Astrocyte of the hippocampus (primary cell): Measurements from ENCODE around the gene URAD.

Source experiments
- DNase-seq: peaks from one replicate; pipeline ENCODE4 v3.0.0; 2011; ENCODE audit warnings: low read depth, low spot score

Gene URAD

DNA sequence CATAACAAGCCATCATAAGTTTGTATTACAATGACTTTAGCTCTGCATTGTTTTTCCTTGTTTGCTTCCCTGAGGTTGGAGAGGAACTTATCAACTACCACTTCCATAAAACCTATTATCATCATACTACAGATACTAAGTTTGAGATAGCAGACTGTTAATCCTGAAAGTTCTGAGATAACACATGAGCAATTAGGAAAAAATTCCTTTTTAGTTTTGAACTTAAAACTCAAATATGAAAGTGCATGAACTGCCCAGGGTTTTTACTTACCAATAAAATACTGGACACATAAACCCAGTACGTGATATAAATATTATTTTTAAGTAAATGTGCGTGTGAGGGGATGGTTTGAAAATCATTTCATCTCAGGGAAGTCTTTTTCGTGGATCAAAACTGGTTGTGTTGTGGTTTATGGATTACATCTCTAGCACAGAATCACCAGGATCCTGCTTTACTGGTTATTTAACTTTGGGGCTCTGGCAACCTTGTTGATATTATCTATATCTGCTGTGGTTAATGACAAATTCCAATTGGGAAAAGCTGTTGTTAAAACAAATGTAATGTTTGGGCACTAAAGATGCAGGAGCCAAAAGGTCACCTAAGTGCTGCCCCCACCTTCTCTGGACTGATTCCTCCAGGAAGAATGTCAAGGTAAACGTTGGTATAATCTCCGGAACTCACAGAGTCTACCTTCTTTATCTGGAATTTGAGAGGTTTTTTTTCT is 31.8 kb downstream of the URAD start:
- DNase-seq: no peak

DNA sequence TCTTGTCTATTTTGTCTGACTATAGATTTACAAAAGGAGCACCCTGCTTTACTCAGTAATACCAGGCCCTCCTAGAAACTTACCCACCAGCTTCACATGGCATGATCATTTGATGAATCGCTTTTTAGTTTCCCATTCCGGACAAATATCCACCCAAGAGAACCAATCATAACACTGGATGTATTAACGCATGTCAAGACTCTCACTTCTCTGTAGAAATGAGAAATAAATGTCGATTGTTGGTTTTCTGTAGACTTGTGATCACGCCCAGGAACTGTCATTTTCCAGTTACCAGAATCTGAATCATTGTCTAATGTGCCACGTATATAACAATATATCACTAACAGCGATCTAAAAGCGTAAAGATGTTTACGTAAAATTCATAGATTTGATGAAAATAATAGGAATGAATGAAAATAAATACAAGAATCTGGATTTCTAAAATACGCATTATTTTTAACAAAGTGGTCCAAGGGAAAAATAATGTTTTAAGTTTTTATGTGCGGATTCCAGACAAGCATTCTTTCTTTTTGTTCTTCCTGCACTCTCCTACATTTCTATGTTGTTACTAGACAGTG is 33.4 kb downstream of the URAD start:
- no peak for DNase-seq

DNA sequence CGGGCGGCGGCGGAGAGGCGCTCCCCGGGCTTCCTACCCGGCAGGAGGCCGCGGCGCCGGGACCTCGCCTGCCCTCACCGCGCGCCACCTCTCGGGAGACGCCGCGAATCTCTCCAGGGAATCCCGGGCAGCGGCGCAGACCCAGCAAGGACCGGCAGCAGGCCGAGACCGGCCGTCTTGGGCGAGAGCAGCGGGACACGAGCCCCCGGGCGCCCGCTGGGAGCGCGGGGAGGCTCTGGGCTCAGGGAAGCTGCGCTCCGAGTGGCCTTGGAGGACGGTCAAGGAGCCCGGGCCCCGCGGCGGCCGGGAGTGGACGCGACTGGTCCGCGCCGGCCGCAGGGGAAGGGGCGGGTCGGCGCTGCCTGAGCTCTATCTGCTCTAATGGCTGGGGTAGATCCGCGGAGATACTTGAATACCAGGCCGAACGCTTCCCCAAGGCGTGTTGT is 34.1 kb downstream of the URAD start:
- no peak for DNase-seq

DNA sequence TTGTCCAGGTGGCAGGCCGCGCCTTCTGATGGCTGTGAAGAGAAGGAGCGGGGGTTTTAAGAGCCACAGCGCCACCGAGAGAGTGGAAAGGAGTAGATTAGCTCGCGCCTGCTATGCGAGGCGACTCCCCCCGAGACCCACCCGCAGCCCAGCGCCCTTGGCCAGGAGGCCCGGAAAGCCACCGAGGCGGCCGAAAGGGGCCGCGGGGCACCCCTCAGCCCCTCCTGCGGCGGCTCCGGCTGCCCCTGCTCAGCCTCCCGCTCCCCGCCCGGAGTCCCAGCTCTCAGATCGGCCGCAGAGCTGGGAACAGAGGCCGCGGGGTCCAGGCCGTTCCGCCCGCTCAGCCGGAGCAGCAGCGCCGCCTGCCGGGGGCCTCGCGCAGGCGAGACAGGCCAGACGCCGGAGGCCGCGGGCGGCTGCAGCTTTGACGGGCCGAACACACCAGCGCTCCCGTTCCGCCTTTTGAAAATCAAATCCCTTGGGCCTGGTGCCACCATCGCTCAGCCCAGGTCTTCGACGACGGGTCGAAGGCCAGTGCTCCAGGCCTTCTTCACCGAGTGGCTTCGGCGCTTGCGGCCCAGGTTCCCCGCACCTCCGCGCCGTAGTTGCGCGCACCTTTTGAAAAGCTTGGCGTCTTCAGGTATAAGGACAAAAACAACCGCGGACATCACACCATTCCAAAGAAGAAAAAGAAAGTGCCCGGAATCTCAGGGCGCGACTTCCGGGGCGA is 34.7 kb downstream of the URAD start:
- DNase-seq: peak; percentile 83

DNA sequence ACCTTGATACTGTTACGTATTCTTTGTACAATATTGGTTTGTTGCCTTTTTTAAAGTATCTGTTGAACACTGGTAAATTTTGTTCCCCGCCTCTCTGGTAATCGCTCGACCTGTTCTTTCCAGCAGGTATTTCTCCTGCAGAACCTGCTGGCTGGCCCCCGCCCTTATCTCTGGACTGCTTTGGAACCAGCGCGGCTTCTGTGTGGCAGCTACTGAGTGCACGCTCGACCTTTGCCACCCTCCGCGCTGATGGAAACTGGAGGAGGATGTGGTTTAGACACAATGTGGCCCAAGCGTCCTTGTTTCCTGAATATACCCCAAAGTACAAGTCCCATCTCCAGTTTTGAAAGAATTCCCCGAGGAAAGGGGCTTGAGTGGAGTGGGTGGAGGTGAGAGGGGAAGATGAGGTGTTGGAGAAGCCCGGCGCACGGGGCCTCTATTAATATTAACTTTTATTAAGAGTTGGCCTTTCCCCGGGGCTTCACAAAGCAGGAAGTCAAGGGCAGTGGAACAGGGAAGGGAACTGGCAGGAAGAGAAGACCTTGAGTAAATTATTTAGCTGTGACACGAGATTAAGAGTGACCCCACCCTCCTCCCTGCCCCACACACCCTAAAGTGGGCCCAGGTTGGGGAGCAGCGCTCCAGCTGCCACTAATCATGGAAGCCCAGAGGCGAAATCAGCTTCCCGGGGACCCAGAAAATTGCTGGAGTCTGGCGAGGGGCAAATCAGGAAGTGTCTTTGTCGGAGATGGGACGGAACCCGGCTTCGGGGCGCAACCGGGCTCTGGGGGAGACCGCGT is 35.4 kb downstream of the URAD start:
- no peak for DNase-seq

DNA sequence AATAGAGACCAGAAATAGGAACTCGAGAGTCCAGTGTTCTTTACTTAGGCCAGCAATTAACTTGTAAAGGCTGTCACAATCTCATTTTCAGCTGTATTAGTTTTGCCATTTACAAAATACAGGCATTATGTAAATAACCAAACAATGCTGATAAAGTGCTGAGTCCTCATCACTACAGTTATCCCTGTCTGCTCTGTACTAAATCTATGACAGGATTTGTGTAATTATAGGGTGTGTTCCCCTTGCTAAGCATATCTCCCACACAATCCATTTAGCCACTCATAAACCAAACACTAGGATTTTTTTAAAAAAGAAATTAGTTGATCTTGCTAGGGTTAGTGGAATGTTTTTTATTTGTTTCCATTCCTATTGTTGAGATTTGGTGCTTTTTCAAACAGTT is 45.5 kb downstream of the URAD start:
- DNase-seq: no peak

DNA sequence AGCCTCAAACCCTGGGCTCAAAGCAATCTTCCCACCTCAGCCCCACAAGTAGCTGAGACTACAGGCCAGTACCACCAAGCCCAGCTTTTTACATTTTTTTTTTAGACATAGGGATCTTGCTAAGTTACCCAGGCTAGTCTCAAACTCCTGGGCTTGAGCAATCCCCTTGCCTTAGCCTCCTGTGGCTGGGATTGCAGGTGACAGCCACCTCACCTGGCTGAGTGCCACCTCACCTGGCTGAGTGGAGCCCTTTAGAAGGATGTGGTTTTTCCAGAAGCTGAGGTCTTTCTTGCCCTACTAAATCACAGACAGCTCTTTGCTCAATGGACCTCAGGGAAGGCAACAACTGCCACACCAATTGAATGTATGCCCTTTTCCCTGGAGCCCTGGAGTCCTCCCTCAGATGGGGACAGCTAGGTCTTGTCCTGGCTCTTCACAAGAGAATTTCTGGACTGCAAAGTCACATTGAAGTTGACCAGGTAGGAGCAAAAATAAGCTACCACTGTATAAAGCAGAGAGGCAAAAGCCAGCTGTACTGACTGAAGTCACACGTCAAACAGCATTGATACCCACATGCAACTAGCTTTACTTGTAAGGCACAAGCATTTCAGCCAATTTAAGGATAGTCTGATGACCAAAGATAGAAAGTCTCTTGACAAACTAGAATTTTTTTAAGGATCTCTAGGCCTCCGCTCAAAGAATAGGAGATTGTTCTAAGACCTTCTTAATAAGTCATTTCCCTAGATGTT is 54.7 kb downstream of the URAD start:
- no peak for DNase-seq

DNA sequence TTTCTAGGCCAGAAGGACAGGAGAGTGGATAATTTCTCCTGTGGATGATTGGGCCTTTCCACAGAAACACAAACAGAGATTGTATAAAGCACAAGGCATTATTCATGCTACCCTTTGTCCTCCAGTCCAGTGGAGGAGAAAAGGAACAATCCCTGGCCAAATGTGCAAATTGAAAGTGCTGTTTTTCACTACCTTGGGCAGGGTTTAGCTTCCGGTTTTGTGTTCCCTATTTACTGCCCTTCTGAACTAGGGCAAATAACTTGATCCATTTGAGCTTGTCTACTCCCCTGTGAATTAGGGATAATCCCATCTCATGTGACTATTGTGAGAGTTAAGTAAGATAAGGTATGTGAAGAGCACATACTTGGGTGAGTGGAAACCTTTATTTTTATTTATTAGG is 55.4 kb downstream of the URAD start:
- DNase-seq: no peak

DNA sequence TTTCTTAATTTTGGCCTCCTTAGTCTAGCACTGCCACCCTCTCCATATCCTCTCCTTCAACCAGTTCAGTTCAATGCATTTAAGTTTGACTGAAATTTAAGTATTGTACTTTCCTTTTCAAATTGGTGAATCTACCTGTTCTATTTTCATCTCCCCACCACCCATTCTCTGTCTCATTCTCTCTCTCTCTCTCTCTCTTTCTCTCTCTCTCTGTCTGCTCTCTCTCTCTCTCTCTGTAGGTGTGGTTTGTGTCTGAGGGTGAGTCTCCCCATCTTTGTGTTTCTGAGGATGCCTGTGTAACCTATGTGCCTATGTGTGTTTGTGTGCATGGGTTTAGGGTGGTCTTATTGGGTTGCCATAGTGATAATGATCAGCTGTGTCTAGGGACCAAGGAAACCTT is 58.6 kb downstream of the URAD start:
- no peak for DNase-seq

DNA sequence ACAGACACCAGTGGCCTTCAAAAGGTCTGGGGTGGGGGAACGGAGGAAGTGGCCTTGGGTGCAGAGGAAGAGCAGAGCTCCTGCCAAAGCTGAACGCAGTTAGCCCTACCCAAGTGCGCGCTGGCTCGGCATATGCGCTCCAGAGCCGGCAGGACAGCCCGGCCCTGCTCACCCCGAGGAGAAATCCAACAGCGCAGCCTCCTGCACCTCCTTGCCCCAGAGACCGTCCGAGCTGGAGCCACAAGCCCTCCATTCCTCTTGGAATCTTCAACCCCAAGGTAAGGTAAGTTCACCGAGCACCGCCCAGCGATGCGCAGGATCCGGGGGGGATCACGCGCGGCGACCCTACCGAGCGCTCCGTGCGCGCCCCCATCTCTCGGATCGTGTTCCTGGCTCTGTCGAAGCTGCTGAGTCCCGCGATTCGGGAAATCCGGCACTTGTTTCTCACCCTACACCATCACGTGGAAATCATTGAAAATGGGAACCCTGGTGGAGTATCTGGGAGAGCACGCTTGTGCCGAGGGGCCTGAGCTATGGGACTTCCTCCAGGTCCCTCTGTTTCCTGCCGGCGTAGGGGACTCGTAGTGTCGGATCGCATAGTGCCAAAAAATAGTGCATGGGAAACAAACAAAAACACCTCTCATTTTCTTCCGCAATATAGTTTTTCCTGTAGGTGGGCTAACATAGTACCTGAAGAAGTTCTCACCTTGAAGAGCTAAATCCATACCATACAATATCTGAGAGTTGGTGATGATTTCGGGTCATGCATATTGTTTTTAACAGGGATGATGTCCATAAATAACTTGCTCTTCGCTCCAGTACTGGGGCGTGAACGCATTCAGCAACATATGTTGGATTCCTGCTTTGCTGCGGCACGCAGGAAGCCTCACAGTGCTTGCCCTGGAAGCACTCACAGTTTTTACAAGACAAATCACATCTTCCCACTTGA is 59.4 kb downstream of the URAD start:
- DNase-seq: no peak

DNA sequence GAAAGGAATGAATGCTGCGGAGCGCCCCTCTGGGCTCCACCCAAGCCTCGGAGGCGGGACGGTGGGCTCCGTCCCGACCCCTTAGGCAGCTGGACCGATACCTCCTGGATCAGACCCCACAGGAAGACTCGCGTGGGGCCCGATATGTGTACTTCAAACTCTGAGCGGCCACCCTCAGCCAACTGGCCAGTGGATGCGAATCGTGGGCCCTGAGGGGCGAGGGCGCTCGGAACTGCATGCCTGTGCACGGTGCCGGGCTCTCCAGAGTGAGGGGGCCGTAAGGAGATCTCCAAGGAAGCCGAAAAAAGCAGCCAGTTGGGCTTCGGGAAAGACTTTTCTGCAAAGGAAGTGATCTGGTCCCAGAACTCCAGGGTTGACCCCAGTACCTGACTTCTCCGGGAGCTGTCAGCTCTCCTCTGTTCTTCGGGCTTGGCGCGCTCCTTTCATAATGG is 60.1 kb downstream of the URAD start:
- no peak for DNase-seq
